WTC11 (cell line): ENCODE results near the gene PPP2R5E. TPM values are rescaled to one million over a fixed set of nuclear protein-coding genes. Genes with fewer than 3 reads are reported as not detected.

Experiments
- ATAC-seq: fragments of 200-7000 bp; cut with Tn5 transposase; 2 replicates; pipeline ENCODE4 v1.10.0; 2021; ENCODE audit warnings: mild to moderate bottlenecking, moderate library complexity
- CTCF ChIA-PET: fragments of 300-600 bp; sonication (Branson Sonifier 250); formaldehyde crosslinking; loops from one replicate; lab custom pipeline; 2021; ENCODE audit warnings: antibody characterized with exemption; lab: Charles Lee
- POLR2A ChIA-PET: fragments of 350-600 bp; sonication (Branson Sonifier 250); formaldehyde crosslinking; loops from one replicate; lab custom pipeline; 2021; ENCODE audit warnings: antibody characterized with exemption; lab: Charles Lee
- DNase-seq: peaks from one replicate; pipeline ENCODE4 v3.0.0; 2021; ENCODE audit warnings: low spot score
- H3K27ac Mint-ChIP-seq: 2 replicates; pipeline ENCODE4 v1.8.0; 2021; ENCODE audit warnings: mixed read lengths
- H3K27me3 Mint-ChIP-seq: 2 replicates; pipeline ENCODE4 v1.8.0; 2021; ENCODE audit warnings: low read depth, mild to moderate bottlenecking, moderate library complexity, mixed read lengths
- H3K36me3 Mint-ChIP-seq: 2 replicates; pipeline ENCODE4 v1.8.0; 2021; ENCODE audit warnings: mixed read lengths
- H3K4me1 Mint-ChIP-seq: 2 replicates; pipeline ENCODE4 v1.8.0; 2022; ENCODE audit warnings: mixed read lengths
- H3K4me3 Mint-ChIP-seq: 2 replicates; pipeline ENCODE4 v1.8.0; 2021; ENCODE audit warnings: mild to moderate bottlenecking, moderate library complexity, mixed read lengths
- H3K9me3 Mint-ChIP-seq: 2 replicates; pipeline ENCODE4 v1.8.0; 2021; ENCODE audit warnings: mixed read lengths
- CDX4 ChIP-seq: fragments of 250-450 bp; sonication (Bioruptor Pico); IDR thresholded peaks from 2 replicates; pipeline ENCODE4 v1.9.0; 2021; ENCODE audit warnings: moderate library complexity, mild to moderate bottlenecking, inconsistent platforms, borderline replicate concordance
- ELF4 ChIP-seq: sonication (generic); formaldehyde crosslinking; IDR thresholded peaks from 2 replicates; pipeline ENCODE4 v1.8.1; 2022; ENCODE audit warnings: low read depth, mild to moderate bottlenecking, moderate library complexity, missing genetic modification reagents
- FOXK1 ChIP-seq: sonication (generic); formaldehyde crosslinking; IDR thresholded peaks from 2 replicates; pipeline ENCODE4 v1.8.0; 2022; ENCODE audit warnings: mild to moderate bottlenecking, moderate library complexity, missing genetic modification reagents
- GRHL2 ChIP-seq: fragments of 250-450 bp; sonication (Bioruptor Pico); IDR thresholded peaks from 2 replicates; pipeline ENCODE4 v1.8.0; 2022; ENCODE audit warnings: mild to moderate bottlenecking, moderate library complexity; ENCODE audit not compliant: insufficient replicate concordance, severe bottlenecking
- JAZF1 ChIP-seq: fragments of 250-450 bp; sonication (Bioruptor Pico); IDR thresholded peaks from 2 replicates; pipeline ENCODE4 v1.9.0; 2021; ENCODE audit warnings: moderate library complexity, mild to moderate bottlenecking, inconsistent platforms
- JUN ChIP-seq: sonication (generic); formaldehyde crosslinking; IDR thresholded peaks from 2 replicates; pipeline ENCODE4 v1.8.0; 2023; ENCODE audit warnings: mild to moderate bottlenecking, missing genetic modification reagents
- PRDM15 ChIP-seq: sonication (generic); formaldehyde crosslinking; IDR thresholded peaks from 2 replicates; pipeline ENCODE4 v1.8.0; 2022; ENCODE audit warnings: missing genetic modification reagents
- PRRX2 ChIP-seq: fragments of 250-450 bp; sonication (Bioruptor Pico); IDR thresholded peaks from 2 replicates; pipeline ENCODE4 v1.8.0; 2021; ENCODE audit warnings: mild to moderate bottlenecking
- RORB ChIP-seq: fragments of 250-450 bp; sonication (Bioruptor Pico); IDR thresholded peaks from 2 replicates; pipeline ENCODE4 v1.9.0; 2021; ENCODE audit warnings: mild to moderate bottlenecking
- SOX15 ChIP-seq: fragments of 250-450 bp; sonication (Bioruptor Pico); IDR thresholded peaks from 2 replicates; pipeline ENCODE4 v1.9.0; 2021; ENCODE audit warnings: mild to moderate bottlenecking
- TCF7 ChIP-seq: sonication (generic); formaldehyde crosslinking; IDR thresholded peaks from 2 replicates; pipeline ENCODE4 v1.8.0; 2022; ENCODE audit warnings: mild to moderate bottlenecking, low read depth, missing genetic modification reagents, moderate library complexity
- ZNF219 ChIP-seq: sonication (generic); formaldehyde crosslinking; IDR thresholded peaks from 2 replicates; pipeline ENCODE4 v1.8.0; 2023; ENCODE audit warnings: missing genetic modification reagents, mild to moderate bottlenecking, borderline replicate concordance
- ZNF232 ChIP-seq: sonication (generic); formaldehyde crosslinking; IDR thresholded peaks from 2 replicates; pipeline ENCODE4 v1.8.0; 2022; ENCODE audit warnings: mild to moderate bottlenecking, missing genetic modification reagents
- total RNA-seq: library from RNA; stranded (reverse); gene quantifications from 3 replicates; pipeline ENCODE4 v1.2.3, GENCODE V29; 2021
- TF ChIP-seq, protein P1 (sequence below): fragments of 250-450 bp; sonication (Bioruptor Pico); IDR thresholded peaks from 2 replicates; pipeline ENCODE4 v1.9.0; 2021; ENCODE audit warnings: mild to moderate bottlenecking
- TF ChIP-seq, protein P2 (sequence below): sonication (generic); formaldehyde crosslinking; conservative IDR thresholded peaks from 2 replicates; pipeline ENCODE4 v1.8.1; 2023; ENCODE audit warnings: mild to moderate bottlenecking, low read depth, missing genetic modification reagents, moderate library complexity
- TF ChIP-seq, protein P3 (sequence below): sonication (generic); formaldehyde crosslinking; IDR thresholded peaks from 2 replicates; pipeline ENCODE4 v1.8.1; 2023; ENCODE audit warnings: mild to moderate bottlenecking, missing genetic modification reagents
- TF ChIP-seq, protein P4 (sequence below): sonication (generic); formaldehyde crosslinking; IDR thresholded peaks from 2 replicates; pipeline ENCODE4 v1.8.1; 2022; ENCODE audit warnings: mild to moderate bottlenecking, moderate library complexity, missing genetic modification reagents

The PPP2R5E gene
- total RNA-seq, 1 experiment from 2014 or later: 59.0 TPM

DNA sequence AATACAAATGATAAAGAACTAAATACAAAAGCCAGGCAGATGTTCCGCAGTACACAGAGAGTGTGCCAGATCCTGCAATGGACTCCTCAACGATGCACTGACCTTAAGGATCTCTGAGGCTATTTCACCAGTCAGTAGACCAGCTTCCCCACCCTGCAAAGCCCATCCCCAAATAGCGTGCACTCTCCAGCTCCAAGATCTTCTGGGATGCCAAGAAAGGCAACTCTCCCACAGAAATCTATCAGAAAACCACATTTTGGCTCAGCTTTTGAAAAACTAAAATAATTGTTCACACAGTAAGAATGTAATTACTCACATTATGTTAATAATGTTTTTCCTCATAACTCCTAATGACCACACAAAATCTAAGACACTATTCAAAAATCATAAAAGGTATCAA lies 90.4 kb downstream of the PPP2R5E start:
- no peak overlapping the region for H3K27ac Mint-ChIP-seq
- CTCF ChIA-PET: no interaction called here

More for the DNA sequence above, 90.4 kb downstream of the PPP2R5E start:
- peaks cover 6% of the 10 kb centered on the region for H3K4me1 Mint-ChIP-seq
- ATAC-seq: no peak
- TF ChIP-seq SOX15 (CRISPR knock-in tag) (no peak), TCF7 (CRISPR knock-in tag) (no peak), ZNF219 (no peak), ELF4 (CRISPR knock-in tag) (no peak), PRRX2 (CRISPR knock-in tag) (no peak), FOXK1 (CRISPR knock-in tag) (no peak), PRDM15 (CRISPR knock-in tag) (no peak), CDX4 (no peak), RORB (no peak), GRHL2 (CRISPR knock-in tag) (no peak), JUN (CRISPR knock-in tag) (no peak), ZNF232 (CRISPR knock-in tag) (no peak), JAZF1 (CRISPR knock-in tag) (no peak)
- TF ChIP-seq, protein P1, sequence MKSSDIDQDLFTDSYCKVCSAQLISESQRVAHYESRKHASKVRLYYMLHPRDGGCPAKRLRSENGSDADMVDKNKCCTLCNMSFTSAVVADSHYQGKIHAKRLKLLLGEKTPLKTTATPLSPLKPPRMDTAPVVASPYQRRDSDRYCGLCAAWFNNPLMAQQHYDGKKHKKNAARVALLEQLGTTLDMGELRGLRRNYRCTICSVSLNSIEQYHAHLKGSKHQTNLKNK: no peak
- TF ChIP-seq, protein P2, sequence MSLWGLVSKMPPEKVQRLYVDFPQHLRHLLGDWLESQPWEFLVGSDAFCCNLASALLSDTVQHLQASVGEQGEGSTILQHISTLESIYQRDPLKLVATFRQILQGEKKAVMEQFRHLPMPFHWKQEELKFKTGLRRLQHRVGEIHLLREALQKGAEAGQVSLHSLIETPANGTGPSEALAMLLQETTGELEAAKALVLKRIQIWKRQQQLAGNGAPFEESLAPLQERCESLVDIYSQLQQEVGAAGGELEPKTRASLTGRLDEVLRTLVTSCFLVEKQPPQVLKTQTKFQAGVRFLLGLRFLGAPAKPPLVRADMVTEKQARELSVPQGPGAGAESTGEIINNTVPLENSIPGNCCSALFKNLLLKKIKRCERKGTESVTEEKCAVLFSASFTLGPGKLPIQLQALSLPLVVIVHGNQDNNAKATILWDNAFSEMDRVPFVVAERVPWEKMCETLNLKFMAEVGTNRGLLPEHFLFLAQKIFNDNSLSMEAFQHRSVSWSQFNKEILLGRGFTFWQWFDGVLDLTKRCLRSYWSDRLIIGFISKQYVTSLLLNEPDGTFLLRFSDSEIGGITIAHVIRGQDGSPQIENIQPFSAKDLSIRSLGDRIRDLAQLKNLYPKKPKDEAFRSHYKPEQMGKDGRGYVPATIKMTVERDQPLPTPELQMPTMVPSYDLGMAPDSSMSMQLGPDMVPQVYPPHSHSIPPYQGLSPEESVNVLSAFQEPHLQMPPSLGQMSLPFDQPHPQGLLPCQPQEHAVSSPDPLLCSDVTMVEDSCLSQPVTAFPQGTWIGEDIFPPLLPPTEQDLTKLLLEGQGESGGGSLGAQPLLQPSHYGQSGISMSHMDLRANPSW: no peak
- TF ChIP-seq, protein P3, sequence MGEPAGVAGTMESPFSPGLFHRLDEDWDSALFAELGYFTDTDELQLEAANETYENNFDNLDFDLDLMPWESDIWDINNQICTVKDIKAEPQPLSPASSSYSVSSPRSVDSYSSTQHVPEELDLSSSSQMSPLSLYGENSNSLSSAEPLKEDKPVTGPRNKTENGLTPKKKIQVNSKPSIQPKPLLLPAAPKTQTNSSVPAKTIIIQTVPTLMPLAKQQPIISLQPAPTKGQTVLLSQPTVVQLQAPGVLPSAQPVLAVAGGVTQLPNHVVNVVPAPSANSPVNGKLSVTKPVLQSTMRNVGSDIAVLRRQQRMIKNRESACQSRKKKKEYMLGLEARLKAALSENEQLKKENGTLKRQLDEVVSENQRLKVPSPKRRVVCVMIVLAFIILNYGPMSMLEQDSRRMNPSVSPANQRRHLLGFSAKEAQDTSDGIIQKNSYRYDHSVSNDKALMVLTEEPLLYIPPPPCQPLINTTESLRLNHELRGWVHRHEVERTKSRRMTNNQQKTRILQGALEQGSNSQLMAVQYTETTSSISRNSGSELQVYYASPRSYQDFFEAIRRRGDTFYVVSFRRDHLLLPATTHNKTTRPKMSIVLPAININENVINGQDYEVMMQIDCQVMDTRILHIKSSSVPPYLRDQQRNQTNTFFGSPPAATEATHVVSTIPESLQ: no peak
- TF ChIP-seq, protein P4, sequence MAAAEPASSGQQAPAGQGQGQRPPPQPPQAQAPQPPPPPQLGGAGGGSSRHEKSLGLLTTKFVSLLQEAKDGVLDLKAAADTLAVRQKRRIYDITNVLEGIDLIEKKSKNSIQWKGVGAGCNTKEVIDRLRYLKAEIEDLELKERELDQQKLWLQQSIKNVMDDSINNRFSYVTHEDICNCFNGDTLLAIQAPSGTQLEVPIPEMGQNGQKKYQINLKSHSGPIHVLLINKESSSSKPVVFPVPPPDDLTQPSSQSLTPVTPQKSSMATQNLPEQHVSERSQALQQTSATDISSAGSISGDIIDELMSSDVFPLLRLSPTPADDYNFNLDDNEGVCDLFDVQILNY (CRISPR knock-in tag): no peak
- no peaks in the 10 kb centered on the region for H3K9me3 Mint-ChIP-seq
- H3K4me3 Mint-ChIP-seq: no peak overlapping the region
- H3K27me3 Mint-ChIP-seq: no peaks in the 10 kb centered on the region
- DNase-seq: no peak
- peaks cover 5% of the 10 kb centered on the region for H3K36me3 Mint-ChIP-seq
- POLR2A ChIA-PET: no interaction called here
